Measurements from ENCODE around the gene TADA3.
A peak's percentile ranks its signal among the peaks of the same experiment; 100 is the strongest.
"Not testable (repeated sequence)": the region's sequence is repeated elsewhere in the genome, so short reads cannot be mapped to it uniquely, and the experiment has no call there.

TADA3 gene

DNA sequence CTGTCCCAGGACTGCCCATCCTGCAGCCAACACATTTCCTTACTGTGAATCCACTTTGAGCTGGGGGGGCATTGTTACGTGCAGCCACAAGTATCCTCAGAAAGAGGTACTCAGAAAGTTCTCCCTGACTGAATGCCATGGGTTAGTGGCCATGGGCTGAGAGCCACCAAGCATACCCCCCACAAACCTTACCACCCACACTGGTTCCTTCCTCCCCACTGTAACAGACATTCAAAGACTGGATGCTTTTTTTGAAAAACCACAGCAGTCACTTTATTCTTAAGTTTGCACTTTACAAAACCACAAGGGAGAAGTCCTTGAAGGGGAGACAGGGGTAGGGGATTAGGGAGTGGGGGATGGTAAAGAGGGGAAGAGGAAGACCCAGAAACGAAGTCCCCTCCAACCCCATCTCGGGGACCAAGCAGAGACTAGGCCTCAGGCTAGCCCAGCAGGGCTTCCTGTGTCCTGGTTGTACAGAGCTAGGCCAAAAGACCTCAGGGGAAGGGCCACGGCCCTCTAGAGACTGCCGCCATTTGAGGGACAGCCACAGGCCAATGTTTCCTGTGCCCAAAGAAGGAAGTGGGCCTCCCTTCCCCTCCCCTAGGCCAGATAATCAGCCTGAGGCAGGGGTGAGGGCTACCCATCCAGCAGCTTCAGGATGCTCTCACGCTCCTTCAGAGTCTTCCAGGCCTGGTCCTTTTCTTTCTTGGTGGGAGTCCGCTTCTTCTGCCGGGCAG lies 12.4 kb downstream of the TADA3 start:
- H3K36me3 ChIP-seq (ENCODE audit: control insufficient read depth, insufficient read depth, low read length), result peaks cover 6% of the 10 kb centered on the region
- no peak overlapping the region for H3K4me3 ChIP-seq (ENCODE audit: low read length)
- H3K9me3 ChIP-seq (ENCODE audit: control insufficient read depth, low read length), result no peaks in the 10 kb centered on the region
- no peaks in the 10 kb centered on the region for H3K4me1 ChIP-seq (ENCODE audit: control insufficient read depth, insufficient read depth, low read length)
- H3K9ac ChIP-seq (ENCODE audit: low read length), result no peak overlapping the region
- H3K27me3 ChIP-seq (ENCODE audit: control insufficient read depth, insufficient read depth, low read length), result no peaks in the 10 kb centered on the region

DNA sequence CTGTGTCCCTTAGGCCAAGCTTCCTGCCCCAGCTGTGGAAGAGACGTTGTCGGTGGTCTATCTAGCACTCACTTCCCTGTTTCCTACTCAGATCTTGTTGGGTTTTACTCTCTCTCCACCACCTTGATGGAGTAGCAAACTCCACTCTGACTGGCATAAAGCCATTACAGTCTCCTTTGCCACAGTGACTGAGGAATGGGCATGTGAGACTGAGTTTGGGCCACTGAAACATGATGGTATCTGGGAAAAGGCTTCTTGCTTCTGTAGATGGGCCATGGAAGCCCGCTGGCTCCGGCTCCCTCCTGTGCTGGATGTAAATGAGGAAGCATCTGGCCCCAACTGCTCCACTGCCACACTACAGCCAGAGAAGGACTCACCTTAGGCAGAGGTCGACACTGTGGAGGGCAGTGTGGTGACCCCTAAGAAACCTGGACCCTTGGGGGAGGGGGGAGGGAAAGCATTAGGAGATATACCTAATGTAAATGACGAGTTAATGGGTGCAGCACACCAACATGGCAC lies 13.1 kb downstream of the TADA3 start:
- H3K27me3 ChIP-seq (ENCODE audit: control insufficient read depth, insufficient read depth, low read length), result no peaks in the 10 kb centered on the region
- H3K9ac ChIP-seq (ENCODE audit: low read length), result no peak overlapping the region
- no peaks in the 10 kb centered on the region for H3K9me3 ChIP-seq (ENCODE audit: control insufficient read depth, low read length)
- peaks cover 6% of the 10 kb centered on the region for H3K36me3 ChIP-seq (ENCODE audit: control insufficient read depth, insufficient read depth, low read length)
- H3K4me1 ChIP-seq (ENCODE audit: control insufficient read depth, insufficient read depth, low read length), result no peaks in the 10 kb centered on the region
- H3K4me3 ChIP-seq (ENCODE audit: low read length), result no peak overlapping the region

DNA sequence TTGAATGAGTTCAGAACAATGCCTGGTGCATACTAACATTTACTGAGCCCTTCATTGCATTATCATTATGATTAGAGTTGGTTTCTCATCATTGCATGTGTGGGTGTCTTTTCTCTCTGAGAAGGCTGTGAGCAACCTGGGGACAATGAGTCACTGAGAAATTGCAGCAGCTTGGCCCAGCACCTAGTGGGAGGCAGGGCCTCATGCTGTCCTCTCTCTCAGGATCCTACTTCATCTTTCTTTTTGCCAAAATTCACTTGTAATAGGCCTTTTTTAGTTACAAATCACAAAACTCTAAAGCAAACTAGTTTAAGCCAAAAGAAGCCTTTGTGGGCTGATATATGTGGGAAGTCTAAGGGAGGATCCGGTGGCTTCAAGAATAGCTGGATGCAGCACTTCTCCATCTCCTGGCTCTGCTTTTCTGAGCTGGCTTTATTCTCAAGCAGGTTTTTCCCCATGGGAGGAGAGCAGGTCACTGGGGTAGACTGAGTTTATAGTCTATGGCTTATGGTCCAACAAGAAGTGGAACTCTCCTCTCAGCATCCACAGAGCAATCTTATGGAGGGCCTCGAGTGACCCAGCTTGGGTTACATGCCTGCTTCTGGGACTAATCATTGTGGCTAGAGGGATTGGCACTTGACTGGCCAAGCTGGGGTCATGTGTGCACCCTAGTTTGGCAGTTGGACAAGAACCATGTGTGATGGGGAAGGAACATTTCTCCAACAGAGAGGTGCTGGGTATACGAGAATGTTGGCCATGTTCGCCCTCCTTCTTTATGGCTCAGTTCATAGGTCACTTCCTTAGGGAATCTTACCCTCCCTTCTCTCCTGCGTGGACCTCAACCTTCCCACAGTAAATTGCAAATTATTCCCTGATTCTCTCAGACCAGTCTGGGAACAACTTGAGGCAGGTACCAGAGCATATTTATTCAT lies 13.9 kb downstream of the TADA3 start:
- Histone ChIP-seq H3K9me3 (ENCODE audit: control insufficient read depth, low read length) (no peaks in the 10 kb centered on the region), H3K9ac (ENCODE audit: low read length) (no peak overlapping the region), H3K27me3 (ENCODE audit: control insufficient read depth, insufficient read depth, low read length) (no peaks in the 10 kb centered on the region), H3K4me1 (ENCODE audit: control insufficient read depth, insufficient read depth, low read length) (no peaks in the 10 kb centered on the region), H3K36me3 (ENCODE audit: control insufficient read depth, insufficient read depth, low read length) (peaks cover 6% of the 10 kb centered on the region), H3K4me3 (ENCODE audit: low read length) (no peak overlapping the region)

DNA sequence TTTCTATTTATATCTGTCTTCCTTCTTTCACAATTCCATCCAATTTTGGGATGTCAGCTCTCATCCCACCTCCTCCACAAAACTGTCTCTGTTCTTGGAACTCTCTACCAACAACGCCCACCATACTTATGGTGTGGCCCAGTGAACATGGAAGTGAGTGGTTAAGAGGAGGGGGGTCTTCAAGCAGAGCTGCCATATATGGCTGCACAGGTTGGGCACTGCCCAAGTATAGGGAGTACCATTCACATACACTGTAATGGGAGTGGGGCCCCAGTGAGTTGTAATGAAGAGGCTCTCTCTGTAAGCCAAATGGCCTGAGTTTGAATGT lies 14.6 kb downstream of the TADA3 start:
- no peaks in the 10 kb centered on the region for H3K4me1 ChIP-seq (ENCODE audit: control insufficient read depth, insufficient read depth, low read length)
- H3K36me3 ChIP-seq (ENCODE audit: control insufficient read depth, insufficient read depth, low read length), result peaks cover 6% of the 10 kb centered on the region
- no peak overlapping the region for H3K4me3 ChIP-seq (ENCODE audit: low read length)
- H3K9ac ChIP-seq (ENCODE audit: low read length), result no peak overlapping the region
- no peaks in the 10 kb centered on the region for H3K9me3 ChIP-seq (ENCODE audit: control insufficient read depth, low read length)
- no peaks in the 10 kb centered on the region for H3K27me3 ChIP-seq (ENCODE audit: control insufficient read depth, insufficient read depth, low read length)

DNA sequence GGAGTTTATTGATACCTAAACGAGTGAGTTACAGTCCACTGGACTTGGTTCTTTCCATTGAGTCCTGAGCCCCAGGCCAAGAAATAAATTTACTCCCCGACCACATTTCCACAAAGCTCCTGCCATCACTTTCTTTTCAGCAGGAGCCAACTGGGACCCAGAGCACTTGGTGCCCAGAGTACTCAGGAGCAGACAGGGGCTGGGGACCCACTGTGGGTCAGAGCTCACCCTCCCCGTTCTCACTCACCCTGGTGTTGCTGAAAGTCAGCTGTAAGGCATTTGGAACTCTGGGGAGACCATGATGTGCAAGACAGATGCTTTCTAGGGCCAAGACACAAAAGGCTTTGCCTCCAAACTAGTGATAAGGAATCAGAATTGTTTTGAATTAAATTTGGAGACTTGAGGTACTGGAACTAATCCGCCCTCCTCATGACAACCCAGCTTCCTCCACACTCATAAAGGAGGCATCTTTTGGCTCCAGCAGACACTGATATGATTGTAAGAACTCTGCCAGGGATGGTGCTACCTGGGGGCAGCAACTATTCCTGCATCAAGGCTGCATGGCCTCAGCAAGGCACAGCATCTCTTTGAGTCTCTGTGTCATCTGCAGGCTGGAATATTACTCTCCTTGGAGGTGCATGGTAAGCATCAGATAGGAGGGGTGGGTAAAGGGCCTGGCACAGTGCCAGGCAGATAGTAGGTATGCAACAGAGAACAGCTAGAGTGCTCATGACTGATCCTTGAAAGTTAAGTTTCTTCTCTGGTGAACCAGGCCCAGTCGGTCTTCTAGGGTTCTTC lies 15.2 kb downstream of the TADA3 start:
- Histone ChIP-seq H3K4me3 (ENCODE audit: low read length) (no peak overlapping the region), H3K4me1 (ENCODE audit: control insufficient read depth, insufficient read depth, low read length) (no peaks in the 10 kb centered on the region), H3K9ac (ENCODE audit: low read length) (no peak overlapping the region), H3K9me3 (ENCODE audit: control insufficient read depth, low read length) (no peaks in the 10 kb centered on the region), H3K27me3 (ENCODE audit: control insufficient read depth, insufficient read depth, low read length) (no peaks in the 10 kb centered on the region), H3K36me3 (ENCODE audit: control insufficient read depth, insufficient read depth, low read length) (peaks cover 2% of the 10 kb centered on the region)

DNA sequence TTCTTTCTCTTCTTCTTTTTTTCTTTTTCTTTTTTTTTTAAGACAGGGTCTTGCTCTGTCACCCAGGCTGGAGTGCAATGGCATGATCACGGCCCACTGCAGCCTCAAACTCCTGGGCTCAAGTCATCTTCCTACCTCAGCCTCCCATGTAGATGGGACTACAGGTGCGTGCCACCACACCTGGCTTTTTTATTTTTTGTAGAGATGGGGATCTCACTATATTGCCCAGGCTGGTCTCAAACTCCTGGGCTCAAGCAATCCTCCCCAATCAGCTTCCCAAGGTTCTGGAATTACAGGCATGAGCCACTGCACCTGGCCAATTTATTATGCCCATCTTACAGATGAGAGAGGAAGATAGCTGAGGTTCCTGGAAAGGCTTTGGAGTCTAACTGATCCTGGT lies 21.3 kb downstream of the TADA3 start:
- H3K4me3 ChIP-seq (ENCODE audit: low read length); H3K27me3 ChIP-seq (ENCODE audit: control insufficient read depth, insufficient read depth, low read length): not testable (repeated sequence)

DNA sequence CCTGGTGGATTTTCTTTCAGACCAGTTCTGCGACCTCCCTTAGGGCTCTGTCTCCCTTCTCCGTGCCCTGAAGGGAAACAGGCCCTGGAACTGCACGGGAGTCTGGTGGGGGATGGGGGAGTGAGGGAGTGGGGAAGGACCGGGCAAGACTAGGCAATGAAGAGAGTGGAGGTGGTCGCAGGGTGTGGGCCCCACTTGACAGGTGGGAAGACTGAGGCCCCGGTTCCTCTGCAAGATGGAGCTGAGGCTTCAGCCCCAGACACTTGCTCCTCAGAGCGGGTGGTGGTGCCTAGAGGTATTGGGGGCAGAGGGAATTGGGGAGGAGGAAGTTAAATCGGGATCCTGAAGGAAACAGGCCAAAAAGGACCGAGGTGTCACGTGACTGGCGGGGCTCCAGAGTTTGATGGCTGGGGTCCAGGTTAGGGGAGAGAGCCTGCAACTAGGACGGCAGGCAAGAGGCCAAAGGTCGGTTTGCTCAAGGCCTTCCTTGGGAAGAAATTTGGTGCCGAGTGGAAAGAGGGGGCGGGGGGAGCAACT lies 21.9 kb downstream of the TADA3 start:
- no peaks in the 10 kb centered on the region for H3K9me3 ChIP-seq (ENCODE audit: control insufficient read depth, low read length)
- H3K9ac ChIP-seq (ENCODE audit: low read length), result peak overlapping the region; percentile 81
- peaks cover 36% of the 10 kb centered on the region for H3K4me1 ChIP-seq (ENCODE audit: control insufficient read depth, insufficient read depth, low read length)

More for the DNA sequence above, 21.3 kb downstream of the TADA3 start:
- H3K9ac ChIP-seq (ENCODE audit: low read length); H3K9me3 ChIP-seq (ENCODE audit: control insufficient read depth, low read length); H3K36me3 ChIP-seq (ENCODE audit: control insufficient read depth, insufficient read depth, low read length): not testable (repeated sequence)
- H3K4me1 ChIP-seq (ENCODE audit: control insufficient read depth, insufficient read depth, low read length), result peaks cover 36% of the 10 kb centered on the region

DNA sequence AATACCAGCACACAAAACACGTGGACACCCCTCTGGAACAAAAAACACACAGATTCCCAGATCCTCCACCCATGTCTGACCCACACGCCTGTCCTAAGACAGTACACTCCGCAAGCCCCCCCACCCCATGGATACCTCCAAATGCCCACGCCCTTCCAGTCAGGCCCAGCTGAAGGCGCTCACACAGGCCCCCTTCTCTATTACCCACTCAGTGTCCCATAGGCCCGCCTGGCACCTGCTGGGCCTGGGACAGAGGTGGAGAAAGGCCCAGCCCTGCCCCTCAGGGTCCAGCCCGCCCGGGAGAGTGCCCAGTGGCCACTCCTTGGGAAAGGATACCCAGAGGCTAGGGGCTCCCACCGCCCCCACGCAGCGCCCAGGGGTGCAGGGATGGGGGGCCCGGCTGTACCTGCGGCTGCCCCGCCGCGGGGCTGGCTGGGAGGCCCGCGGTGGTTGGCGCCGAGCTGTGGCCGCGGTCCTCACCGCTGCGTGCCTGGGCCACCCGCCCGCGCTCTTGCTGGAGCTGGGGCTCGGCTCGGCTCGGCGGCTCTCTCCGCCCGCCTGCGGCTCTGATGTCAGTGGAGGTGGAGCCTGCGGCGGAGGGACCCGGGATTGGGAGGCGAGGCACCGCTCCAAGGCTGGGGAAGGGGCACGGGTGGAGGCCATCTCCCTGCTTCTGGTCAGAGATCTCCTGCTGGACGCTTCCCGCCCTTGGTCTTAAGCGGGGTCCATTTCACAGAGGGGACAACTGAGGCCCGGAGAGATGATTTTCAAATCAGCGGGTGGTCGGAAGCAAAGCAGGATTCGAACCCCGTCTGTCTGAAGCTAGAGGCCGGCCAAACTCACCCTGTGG lies 22.6 kb downstream of the TADA3 start, which contains the start of gene CAMK1:
Gene CAMK1 (minus strand): TSS at position 522 of the 850 bp plus-strand sequence. CDS start 2,198 bp downstream, outside the sequence.
- Histone ChIP-seq H3K36me3 (ENCODE audit: control insufficient read depth, insufficient read depth, low read length) (no peaks in the 10 kb centered on the region), H3K9me3 (ENCODE audit: control insufficient read depth, low read length) (no peaks in the 10 kb centered on the region), H3K27me3 (ENCODE audit: control insufficient read depth, insufficient read depth, low read length) (no peaks in the 10 kb centered on the region), H3K4me3 (ENCODE audit: low read length) (peak within 1 kb of the TSS; percentile 87), H3K9ac (ENCODE audit: low read length) (peak within 1 kb of the TSS; percentile 81), H3K4me1 (ENCODE audit: control insufficient read depth, insufficient read depth, low read length) (peaks cover 36% of the 10 kb centered on the region)

More for the DNA sequence above, 21.9 kb downstream of the TADA3 start:
- no peaks in the 10 kb centered on the region for H3K36me3 ChIP-seq (ENCODE audit: control insufficient read depth, insufficient read depth, low read length)
- H3K27me3 ChIP-seq (ENCODE audit: control insufficient read depth, insufficient read depth, low read length), result no peaks in the 10 kb centered on the region
- peak overlapping the region; percentile 87 for H3K4me3 ChIP-seq (ENCODE audit: low read length)

DNA sequence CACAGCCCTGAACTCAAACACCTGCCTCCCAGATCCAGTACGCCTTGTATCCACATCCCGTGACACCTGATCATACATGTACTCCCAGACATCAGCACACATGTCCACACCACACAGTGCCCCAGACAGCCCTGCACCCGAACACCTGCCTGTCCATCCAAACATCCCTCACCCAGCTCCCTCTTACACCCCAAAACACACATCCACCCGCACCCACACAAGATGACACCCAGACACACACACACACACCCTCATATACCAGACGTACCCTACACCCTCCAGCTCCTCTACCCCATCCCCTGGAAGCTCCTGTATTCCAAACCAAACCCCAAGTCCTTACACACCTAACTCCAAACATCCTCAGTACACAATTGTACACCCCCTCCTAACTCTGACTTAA lies 23.3 kb downstream of the TADA3 start:
- H3K9ac ChIP-seq (ENCODE audit: low read length), result peak overlapping the region; percentile 81
- no peaks in the 10 kb centered on the region for H3K36me3 ChIP-seq (ENCODE audit: control insufficient read depth, insufficient read depth, low read length)
- no peaks in the 10 kb centered on the region for H3K9me3 ChIP-seq (ENCODE audit: control insufficient read depth, low read length)
- H3K4me3 ChIP-seq (ENCODE audit: low read length), result peak overlapping the region; percentile 87
- H3K27me3 ChIP-seq (ENCODE audit: control insufficient read depth, insufficient read depth, low read length), result no peaks in the 10 kb centered on the region
- peaks cover 36% of the 10 kb centered on the region for H3K4me1 ChIP-seq (ENCODE audit: control insufficient read depth, insufficient read depth, low read length)

DNA sequence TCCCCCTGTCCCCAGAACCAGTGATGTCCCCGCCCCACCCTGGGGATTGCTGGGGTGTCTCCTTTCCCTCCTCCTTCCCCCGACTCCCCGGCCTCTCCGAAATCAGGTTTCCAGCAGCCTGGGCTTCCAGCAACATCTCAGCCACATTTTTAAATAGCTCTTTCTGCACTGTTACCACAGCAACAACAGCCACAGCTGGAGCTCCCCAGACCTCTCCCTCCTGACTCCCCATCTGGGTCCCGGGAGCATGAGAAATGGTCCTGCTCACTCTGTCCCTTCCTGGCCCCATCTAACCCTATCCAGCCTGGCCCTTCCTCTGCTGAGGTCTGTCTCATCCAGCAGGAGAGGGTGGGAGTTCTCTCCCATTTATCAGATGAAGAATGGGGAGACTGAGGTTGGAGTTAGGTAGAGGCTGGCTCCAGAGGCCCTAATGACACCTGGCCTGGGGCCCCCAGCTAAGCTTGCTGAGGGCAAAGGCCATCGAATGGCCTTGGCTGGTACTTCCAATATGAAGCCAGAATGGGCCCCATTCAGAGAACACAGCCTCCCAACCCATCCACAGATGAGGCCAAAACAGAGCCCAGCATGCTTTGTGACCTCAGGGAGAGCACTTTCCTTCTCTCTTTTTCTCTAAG lies 24.0 kb downstream of the TADA3 start:
- Histone ChIP-seq H3K9me3 (ENCODE audit: control insufficient read depth, low read length) (no peaks in the 10 kb centered on the region), H3K4me3 (ENCODE audit: low read length) (no peak overlapping the region), H3K27me3 (ENCODE audit: control insufficient read depth, insufficient read depth, low read length) (no peaks in the 10 kb centered on the region), H3K4me1 (ENCODE audit: control insufficient read depth, insufficient read depth, low read length) (peaks cover 36% of the 10 kb centered on the region), H3K9ac (ENCODE audit: low read length) (no peak overlapping the region), H3K36me3 (ENCODE audit: control insufficient read depth, insufficient read depth, low read length) (no peaks in the 10 kb centered on the region)

All from mucosa of stomach (tissue), 1 donor.